ENCODE measurements around the gene GNAI3. TPM values are rescaled to one million over a fixed set of nuclear protein-coding genes. Genes with fewer than 3 reads are reported as not detected.

Gene GNAI3
- total and polyA plus RNA-seq, 2 of the 13 experiments (the other 11 are each of a cell fraction or from before 2014, with no cell fraction given), result 4.3 to 9.0 TPM

DNA sequence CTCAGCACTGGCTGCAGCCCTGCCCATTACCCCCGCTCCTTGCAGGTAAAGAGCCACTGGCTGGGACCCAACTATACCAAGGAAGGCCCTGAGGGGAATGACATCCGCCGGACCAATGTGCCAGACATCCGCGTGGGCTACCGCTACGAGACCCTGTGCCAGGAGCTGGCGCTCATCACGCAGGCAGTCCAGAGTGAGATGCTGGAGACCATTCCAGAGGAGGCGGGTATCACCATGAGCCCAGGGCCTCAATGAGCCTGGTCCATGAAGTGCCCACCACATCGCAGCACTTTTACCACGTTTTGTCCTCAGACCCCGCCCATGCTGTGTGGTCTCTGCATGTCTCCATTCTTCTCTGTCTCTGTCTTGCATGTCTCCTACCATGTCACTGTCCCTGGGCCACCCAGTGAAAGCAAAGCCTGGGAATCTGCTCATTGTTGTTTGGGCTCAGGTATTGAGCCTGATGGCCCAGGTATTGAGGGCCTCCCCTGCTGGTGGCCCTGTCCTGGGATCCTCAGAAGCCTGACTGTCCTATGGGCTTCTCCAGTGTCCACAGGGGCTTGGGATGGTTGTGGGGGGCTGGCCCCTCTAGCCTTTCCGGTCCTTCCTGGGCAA lies 82.6 kb downstream of the GNAI3 start:
- POLR2A ChIA-PET, result interaction anchor here (0.6 to 2.7 kb wide), 5 partner anchors 11 to 87 kb away, joined by 4 to 11 read pairs (median 5); partner anchors contain the start of genes AMPD2, GNAI3 and GNAT2

DNA sequence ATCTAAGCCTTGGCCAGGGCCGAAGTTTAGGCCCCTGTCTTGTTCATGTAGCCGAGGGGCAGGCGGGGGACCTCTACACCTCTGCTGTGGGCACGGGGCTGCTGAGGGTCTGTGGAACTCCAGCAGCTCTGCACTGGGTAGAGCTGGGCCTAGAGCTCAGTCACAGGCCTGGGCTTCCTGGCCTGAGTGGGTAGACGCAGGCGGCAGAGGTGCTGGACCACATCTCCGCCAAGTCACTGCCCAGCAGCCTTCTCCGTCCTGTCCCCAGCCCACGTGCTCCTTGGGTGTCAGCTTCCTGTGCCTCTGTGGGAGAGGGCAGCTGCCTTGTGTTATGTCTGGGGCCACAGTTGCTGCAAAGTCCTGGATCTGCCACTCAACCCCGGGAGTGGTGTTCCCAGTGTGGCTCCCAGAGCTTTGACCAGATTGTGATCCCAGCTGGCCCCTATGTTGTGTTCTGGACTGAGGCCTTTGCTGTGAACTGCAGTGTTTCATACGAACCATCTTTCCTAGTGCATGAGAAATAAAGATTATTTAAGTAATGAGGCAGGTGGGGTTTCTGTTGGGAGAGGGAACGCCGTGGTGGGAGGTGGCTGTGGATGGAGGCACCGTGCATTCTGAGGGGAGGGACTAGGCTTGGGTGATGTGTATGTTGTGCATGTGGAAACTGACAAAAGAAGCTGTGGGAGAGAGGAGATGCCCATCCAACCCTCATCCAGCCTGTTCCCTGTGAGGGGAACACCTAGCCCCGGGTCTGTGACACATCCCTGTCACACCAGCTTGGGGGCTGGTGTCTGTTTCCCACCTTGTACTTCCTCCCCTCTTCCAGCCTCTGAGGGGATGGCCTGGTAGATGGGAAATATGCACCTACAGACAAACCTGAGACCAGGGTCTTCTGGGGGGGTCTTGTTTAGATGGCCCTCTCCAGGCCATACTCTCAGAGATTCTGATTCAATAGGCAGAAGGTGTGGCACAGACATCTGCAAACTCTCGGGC lies 83.4 kb downstream of the GNAI3 start:
- POLR2A ChIA-PET, result interaction anchor here (1.3 to 2.7 kb wide), 2 partner anchors 12 to 86 kb away, joined by 5 to 11 read pairs; partner anchors contain the start of genes AMPD2 and GNAT2
- ATAC-seq, result no peak
- in situ Hi-C loops (cut with HindIII; ENCODE audit: extremely low pct_ligation_motif_present, low pct_unique_long_range_greater_than_20kb), result no loop called here

More for the DNA sequence above, 82.6 kb downstream of the GNAI3 start:
- Histone ChIP-seq H3K4me1 (ENCODE audit: insufficient read depth, low read length) (peaks cover 15% of the 10 kb centered on the region), H4K20me1 (ENCODE audit: insufficient read depth, low read length) (0 out of 2 replicates have a peak, but pooled peaks cover under 1% of the 10 kb centered on the region), H2AFZ (ENCODE audit: low read length) (no peak overlapping the region), H3K79me2 (ENCODE audit: insufficient read depth, low read length) (no peaks in the 10 kb centered on the region), H3K4me2 (ENCODE audit: low read depth, low read length) (no peak overlapping the region), H3K36me3 (replicated peaks in 1 of 2; ENCODE audit: control insufficient read depth in 1 of 2, insufficient read depth in 2 of 2, low read length in 2 of 2) (peaks cover 42 to 55% of the 10 kb centered on the region in 2 experiments), H3K27ac (ENCODE audit: extremely low read length, insufficient read depth, low read length) (no peak overlapping the region), H3K9me3 (ENCODE audit: low read length) (no peaks in the 10 kb centered on the region), H3K9ac (ENCODE audit: insufficient read depth, low read depth, low read length) (no peak overlapping the region), H3K27me3 (ENCODE audit: control insufficient read depth in 1 of 2, insufficient read depth in 2 of 2, low read length in 2 of 2) (no peaks in the 10 kb centered on the region), H3K4me3 (replicated peaks in 1 of 3; ENCODE audit: insufficient read depth in 1 of 3, low read depth in 2 of 3, low read length in 3 of 3) (no peak overlapping the region)
- BruUV-seq (replicated peaks), result no TSS peak
- 100% methylated on average over 4 of the region's 14 CpGs for WGBS (ENCODE audit: low lambda C conversion rate)
- ATAC-seq, result no peak
- CTCF ChIA-PET (ENCODE audit: low intra/inter-chr PET ratio, low total read pairs), result interaction anchor here (2.9 kb wide), 1 partner anchor 85 kb away, joined by 23 read pairs; no protein-coding TSS in a partner anchor
- in situ Hi-C loops (cut with HindIII; ENCODE audit: extremely low pct_ligation_motif_present, low pct_unique_long_range_greater_than_20kb), result no loop called here
- intact Hi-C loops (cut with micrococcal nuclease; ENCODE audit: unreplicated experiment), result no loop called here
- FAIRE-seq, result no peak
- TF ChIP-seq WIZ (CRISPR knock-in tag; IDR thresholded peaks at IDR 0.05), result no peak
- no peak for TF ChIP-seq NONO (IDR thresholded peaks at IDR 0.05)
- no peak for TF ChIP-seq NONO (CRISPR knock-in tag; conservative IDR thresholded peaks at IDR 0.05)
- TF ChIP-seq FOXJ3 (CRISPR knock-in tag; IDR thresholded peaks at IDR 0.05; ENCODE audit: borderline replicate concordance), result no peak
- TF ChIP-seq ZNF430 (CRISPR knock-in tag; IDR thresholded peaks at IDR 0.05), result no peak
- TF ChIP-seq RBAK (CRISPR knock-in tag; IDR thresholded peaks at IDR 0.05), result no peak
- no peak for TF ChIP-seq CBX2 (IDR thresholded peaks at IDR 0.05; ENCODE audit: low read depth, low read length)
- TF ChIP-seq CBX2 (CRISPR knock-in tag; IDR thresholded peaks at IDR 0.05; ENCODE audit: low read depth), result no peak
- TF ChIP-seq SRF (IDR thresholded peaks at IDR 0.05; ENCODE audit: low read depth, low read length), result no peak
- TF ChIP-seq ZNF224 (CRISPR knock-in tag; IDR thresholded peaks at IDR 0.05), result no peak
- no peak for TF ChIP-seq ZBTB21 (CRISPR knock-in tag; IDR thresholded peaks at IDR 0.05)
- no peak for TF ChIP-seq ZNF564 (CRISPR knock-in tag; IDR thresholded peaks at IDR 0.05)
- TF ChIP-seq SMAD3 (CRISPR knock-in tag; IDR thresholded peaks at IDR 0.05), result no peak
- no peak for TF ChIP-seq KLF13 (CRISPR knock-in tag; IDR thresholded peaks at IDR 0.05)
- DNase-seq (ENCODE audit: low spot score), result no peak

More for the DNA sequence above, 83.4 kb downstream of the GNAI3 start:
- no peaks in the 10 kb centered on the region for H3K27me3 ChIP-seq (ENCODE audit: control insufficient read depth in 1 of 2, insufficient read depth in 2 of 2, low read length in 2 of 2)
- no TSS peak for BruUV-seq (replicated peaks)
- H3K9ac ChIP-seq (ENCODE audit: insufficient read depth, low read depth, low read length), result no peak overlapping the region
- no peak overlapping the region for H3K27ac ChIP-seq (ENCODE audit: extremely low read length, insufficient read depth, low read length)
- WGBS (ENCODE audit: low lambda C conversion rate), result 92% methylated on average over 11 of the region's 16 CpGs
- H4K20me1 ChIP-seq (ENCODE audit: insufficient read depth, low read length), result no peaks in the 10 kb centered on the region
- H3K4me3 ChIP-seq (replicated peaks in 1 of 3; ENCODE audit: insufficient read depth in 1 of 3, low read depth in 2 of 3, low read length in 3 of 3), result no peak overlapping the region
- intact Hi-C loops (cut with micrococcal nuclease; ENCODE audit: unreplicated experiment), result no loop called here
- peaks cover 36 to 47% of the 10 kb centered on the region in 2 experiments for H3K36me3 ChIP-seq (replicated peaks in 1 of 2; ENCODE audit: control insufficient read depth in 1 of 2, insufficient read depth in 2 of 2, low read length in 2 of 2)
- TF ChIP-seq MAFG (CRISPR knock-in tag; IDR thresholded peaks at IDR 0.05) (no peak), ZNF749 (CRISPR knock-in tag; IDR thresholded peaks at IDR 0.05; ENCODE audit: borderline replicate concordance) (no peak), ZBTB7B (CRISPR knock-in tag; IDR thresholded peaks at IDR 0.05) (no peak)
- no peak overlapping the region for H2AFZ ChIP-seq (ENCODE audit: low read length)
- H3K9me3 ChIP-seq (ENCODE audit: low read length), result no peaks in the 10 kb centered on the region
- CTCF ChIA-PET (ENCODE audit: low intra/inter-chr PET ratio, low total read pairs), result no interaction called here
- H3K4me1 ChIP-seq (ENCODE audit: insufficient read depth, low read length), result peaks cover 23% of the 10 kb centered on the region
- FAIRE-seq (no peak), DNase-seq (ENCODE audit: low spot score) (no peak)
- no peaks in the 10 kb centered on the region for H3K79me2 ChIP-seq (ENCODE audit: insufficient read depth, low read length)
- no peak overlapping the region for H3K4me2 ChIP-seq (ENCODE audit: low read depth, low read length)
